Choroid plexus epithelial cell (primary cell): ENCODE results near the gene GLRX2.

Experiments
- DNase-seq: peaks from one replicate; pipeline ENCODE4 v3.0.0-alpha.2; 2010; ENCODE audit warnings: low read depth
- H3K4me3 ChIP-seq: 2 replicates; pipeline ENCODE4 v1.5.1; 2011; ENCODE audit warnings: low read depth, mild to moderate bottlenecking, control low read depth, low read length, moderate library complexity
- TF ChIP-seq, protein P1 (sequence below): conservative IDR thresholded peaks from 2 replicates; pipeline ENCODE4 v1.5.1; 2011; ENCODE audit warnings: low read depth, mild to moderate bottlenecking, control low read depth, inconsistent platforms, low read length, moderate library complexity

The GLRX2 gene

DNA sequence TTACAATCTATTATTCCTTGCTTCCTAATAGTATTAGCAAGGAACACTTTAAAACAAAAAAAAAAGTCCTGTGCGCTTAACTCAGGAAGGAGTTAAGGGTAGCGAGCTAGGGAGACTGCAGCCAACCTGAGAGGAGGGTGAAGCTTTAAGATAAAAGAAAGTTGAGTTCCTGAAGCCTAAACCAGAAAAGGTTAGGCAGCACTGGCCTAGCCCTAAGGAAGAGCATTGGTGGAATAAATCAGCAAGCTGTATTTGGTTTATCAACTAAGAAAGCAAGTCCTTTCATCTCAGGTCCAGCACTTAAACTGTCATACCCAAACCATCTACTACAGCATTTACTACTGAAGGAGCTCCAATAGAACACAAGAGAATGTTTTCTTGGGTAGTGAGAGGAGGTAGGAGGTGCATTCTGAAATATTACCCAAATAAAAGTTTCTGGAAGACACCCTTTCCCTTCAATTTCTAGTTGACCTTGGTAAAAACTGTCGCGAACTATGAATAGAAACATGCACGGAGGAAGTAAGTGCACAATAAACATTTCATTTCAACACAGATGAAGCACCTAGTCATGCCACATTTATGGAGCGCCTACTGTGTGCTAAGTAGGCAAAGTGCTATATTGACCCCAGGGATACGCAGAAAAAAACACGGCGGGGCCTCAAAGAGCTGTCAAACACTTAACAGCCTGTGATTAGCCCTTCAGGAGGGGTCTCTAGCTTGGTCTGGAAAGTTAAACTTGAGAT is 1.3 kb downstream of the GLRX2 start:
- peak; percentile 36 for DNase-seq
- TF ChIP-seq, protein P1, sequence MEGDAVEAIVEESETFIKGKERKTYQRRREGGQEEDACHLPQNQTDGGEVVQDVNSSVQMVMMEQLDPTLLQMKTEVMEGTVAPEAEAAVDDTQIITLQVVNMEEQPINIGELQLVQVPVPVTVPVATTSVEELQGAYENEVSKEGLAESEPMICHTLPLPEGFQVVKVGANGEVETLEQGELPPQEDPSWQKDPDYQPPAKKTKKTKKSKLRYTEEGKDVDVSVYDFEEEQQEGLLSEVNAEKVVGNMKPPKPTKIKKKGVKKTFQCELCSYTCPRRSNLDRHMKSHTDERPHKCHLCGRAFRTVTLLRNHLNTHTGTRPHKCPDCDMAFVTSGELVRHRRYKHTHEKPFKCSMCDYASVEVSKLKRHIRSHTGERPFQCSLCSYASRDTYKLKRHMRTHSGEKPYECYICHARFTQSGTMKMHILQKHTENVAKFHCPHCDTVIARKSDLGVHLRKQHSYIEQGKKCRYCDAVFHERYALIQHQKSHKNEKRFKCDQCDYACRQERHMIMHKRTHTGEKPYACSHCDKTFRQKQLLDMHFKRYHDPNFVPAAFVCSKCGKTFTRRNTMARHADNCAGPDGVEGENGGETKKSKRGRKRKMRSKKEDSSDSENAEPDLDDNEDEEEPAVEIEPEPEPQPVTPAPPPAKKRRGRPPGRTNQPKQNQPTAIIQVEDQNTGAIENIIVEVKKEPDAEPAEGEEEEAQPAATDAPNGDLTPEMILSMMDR = no peak
- H3K4me3 ChIP-seq = peak overlapping the region; percentile 80

DNA sequence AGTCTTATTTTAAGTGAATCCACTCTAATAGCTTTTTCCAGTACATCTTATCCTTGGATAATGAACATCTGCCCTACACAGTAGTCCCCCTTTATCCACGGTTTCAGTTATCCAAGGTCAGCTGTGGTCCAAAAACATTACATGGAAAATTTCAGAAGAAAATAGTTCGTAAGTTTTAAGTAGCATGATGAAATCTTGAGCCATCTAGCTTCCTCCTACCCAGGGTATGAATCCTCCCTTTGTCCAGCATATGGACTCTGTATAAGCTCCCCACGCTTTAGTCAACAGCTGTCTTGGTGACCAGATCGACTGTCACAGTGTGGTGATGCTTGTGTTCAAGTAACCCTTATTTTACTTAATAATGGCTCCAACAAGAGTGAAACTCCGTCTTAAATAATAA is 2.6 kb downstream of the GLRX2 start:
- H3K4me3 ChIP-seq = no peak overlapping the region
- TF ChIP-seq, protein P1 = no peak
- DNase-seq = no peak

DNA sequence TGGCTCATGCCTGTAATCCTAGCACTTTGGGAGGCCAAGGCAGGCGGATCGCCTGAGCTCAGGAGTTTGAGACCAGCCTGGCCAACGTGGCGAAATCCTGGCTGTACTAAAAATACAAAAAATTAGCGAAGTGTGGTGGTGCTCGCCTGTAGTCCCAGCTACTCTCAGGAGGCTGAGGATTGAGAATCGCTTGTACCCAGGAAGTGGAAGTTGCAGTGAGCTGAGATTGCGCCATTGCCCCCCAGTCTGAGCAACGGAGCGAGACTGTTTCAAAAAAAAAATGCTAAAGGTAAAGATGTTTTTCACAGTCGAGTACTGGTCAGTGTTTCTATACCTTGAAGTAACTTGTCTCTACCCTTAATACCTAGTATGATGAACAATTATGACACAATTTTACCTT is 11.1 kb downstream of the GLRX2 start:
- no peak for DNase-seq
- TF ChIP-seq, protein P1 = no peak
- H3K4me3 ChIP-seq = no peak overlapping the region

DNA sequence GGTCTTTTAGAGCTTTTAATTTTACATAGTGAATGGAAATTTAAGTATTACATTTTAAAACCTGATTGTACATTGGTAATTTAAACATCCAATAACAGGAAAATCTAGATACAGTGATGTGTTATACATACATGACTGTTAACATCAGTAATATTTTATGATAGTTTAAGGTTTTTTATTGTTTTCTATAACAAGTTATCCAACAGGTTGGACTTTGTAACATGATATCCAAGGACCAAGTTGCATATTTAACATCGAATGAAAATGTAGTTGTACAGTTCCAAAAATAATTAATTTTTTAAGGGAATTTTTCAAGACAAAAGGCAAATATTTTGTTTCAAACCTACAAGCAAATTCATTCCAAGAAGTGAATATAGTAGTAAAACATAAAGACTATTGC is 14.3 kb downstream of the GLRX2 start:
- TF ChIP-seq, protein P1 = no peak
- DNase-seq = no peak
- no peak overlapping the region for H3K4me3 ChIP-seq

DNA sequence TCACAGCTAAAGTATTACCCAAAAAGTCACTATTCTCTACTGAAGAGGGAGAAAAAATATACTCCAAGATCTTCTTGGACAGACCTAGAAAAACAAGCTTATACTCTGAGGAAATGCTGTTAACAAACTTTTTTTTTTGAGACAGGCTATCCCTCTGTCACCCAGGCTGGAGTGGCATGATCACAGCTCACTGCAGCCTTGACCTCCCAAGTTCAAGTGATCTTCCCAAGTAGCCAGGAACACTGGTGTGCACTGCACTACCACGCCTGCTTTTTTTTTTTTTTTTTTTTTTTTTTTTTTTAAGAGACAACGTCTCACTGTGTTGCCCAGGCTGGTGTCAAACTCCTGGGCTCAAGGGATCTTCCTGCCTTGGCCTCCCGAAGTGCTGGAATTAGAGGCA is 17.3 kb downstream of the GLRX2 start:
- TF ChIP-seq, protein P1 = no peak
- H3K4me3 ChIP-seq = no peak overlapping the region
- DNase-seq = no peak

DNA sequence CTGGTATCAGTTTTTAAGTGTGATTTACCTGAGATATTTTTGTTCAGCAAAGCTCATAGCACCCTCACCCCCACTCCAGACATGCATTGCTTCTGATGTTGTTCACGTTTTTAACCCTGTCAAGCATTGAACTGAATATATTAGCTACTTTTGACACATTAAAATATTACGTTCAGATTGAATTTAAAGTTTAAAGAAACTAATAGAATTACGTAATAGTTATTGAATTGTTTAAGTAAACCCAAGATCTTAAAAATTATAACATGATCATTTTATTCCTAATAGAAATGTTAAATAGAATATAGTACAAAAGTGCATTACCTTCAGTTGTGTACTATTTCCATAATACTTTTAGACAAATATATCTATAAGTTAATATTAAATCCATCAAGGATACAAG is 18.9 kb downstream of the GLRX2 start:
- DNase-seq = no peak
- no peak overlapping the region for H3K4me3 ChIP-seq
- TF ChIP-seq, protein P1 = no peak

DNA sequence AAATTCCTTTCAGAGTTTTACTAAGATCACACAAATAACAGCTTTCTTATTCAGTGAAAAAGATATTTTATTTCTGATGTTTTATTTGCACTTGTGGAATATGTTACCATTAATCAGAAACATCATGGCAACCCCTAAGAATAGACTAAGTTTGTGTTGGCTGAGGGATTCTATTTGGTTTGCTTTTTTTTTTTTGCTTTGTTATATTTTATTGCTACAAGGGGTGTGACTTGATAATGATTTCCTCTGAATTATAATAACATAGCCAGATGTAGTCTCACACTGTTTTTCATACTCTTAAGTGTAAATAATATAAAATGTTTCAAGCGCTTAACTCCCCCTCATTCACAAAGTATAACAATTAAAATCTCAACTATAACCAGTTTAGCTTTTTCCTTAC is 20.0 kb downstream of the GLRX2 start:
- no peak overlapping the region for H3K4me3 ChIP-seq
- no peak for DNase-seq
- TF ChIP-seq, protein P1 = no peak
